Epithelial cell of esophagus (primary cell): ENCODE data around the gene SRGAP1.

Source experiments
- DNase-seq: peaks from one replicate; pipeline ENCODE4 v3.0.0; 2010; ENCODE audit warnings: low read depth
- H3K4me3 ChIP-seq: 2 replicates; pipeline ENCODE4 v1.5.1; 2011; ENCODE audit warnings: mild to moderate bottlenecking, low read length, control low read depth
- CTCF ChIP-seq: IDR thresholded peaks from 2 replicates; pipeline ENCODE4 v1.5.1; 2011; ENCODE audit warnings: low read depth, mild to moderate bottlenecking, low read length, control low read depth, inconsistent platforms; ENCODE audit not compliant: insufficient read depth; ENCODE audit errors: missing control alignments

The SRGAP1 gene

GRCh38 chr12:64178122-64178521 is 333.6 kb downstream of the SRGAP1 start:
- TF ChIP-seq CTCF = no peak
- DNase-seq = peak; percentile 21
- no peak overlapping the region for H3K4me3 ChIP-seq

GRCh38 chr12:64180951-64181350 is 336.5 kb downstream of the SRGAP1 start:
- peak; percentile 77 for DNase-seq
- no peak overlapping the region for H3K4me3 ChIP-seq
- TF ChIP-seq CTCF = no peak

GRCh38 chr12:64181430-64182291 is 337.2 kb downstream of the SRGAP1 start:
- peak; percentile 59 for TF ChIP-seq CTCF
- DNase-seq = peak; percentile 98
- H3K4me3 ChIP-seq = no peak overlapping the region

- H3K4me3 ChIP-seq = no peak overlapping the region
- no peak for TF ChIP-seq CTCF
- DNase-seq = no peak
Measured at GRCh38 chr12:64184216-64184615, 339.7 kb downstream of the SRGAP1 start.

GRCh38 chr12:64186789-64187188 is 342.3 kb downstream of the SRGAP1 start:
- peak; percentile 78 for DNase-seq
- H3K4me3 ChIP-seq = no peak overlapping the region
- no peak for TF ChIP-seq CTCF

GRCh38 chr12:64187370-64187769 is 342.9 kb downstream of the SRGAP1 start:
- DNase-seq = peak; percentile 57
- no peak overlapping the region for H3K4me3 ChIP-seq
- no peak for TF ChIP-seq CTCF

- H3K4me3 ChIP-seq = no peak overlapping the region
- TF ChIP-seq CTCF = no peak
- DNase-seq = no peak
Measured at GRCh38 chr12:64187794-64188193, 343.3 kb downstream of the SRGAP1 start.
